IPS DF 19.7 (cell line): ENCODE measurements around the gene ZFHX3.

Experiments used
- DNase-seq: peaks from one replicate; pipeline ENCODE4 v3.0.0-alpha.2; 2013; ENCODE audit warnings: low read depth, low spot score

The ZFHX3 gene

DNA sequence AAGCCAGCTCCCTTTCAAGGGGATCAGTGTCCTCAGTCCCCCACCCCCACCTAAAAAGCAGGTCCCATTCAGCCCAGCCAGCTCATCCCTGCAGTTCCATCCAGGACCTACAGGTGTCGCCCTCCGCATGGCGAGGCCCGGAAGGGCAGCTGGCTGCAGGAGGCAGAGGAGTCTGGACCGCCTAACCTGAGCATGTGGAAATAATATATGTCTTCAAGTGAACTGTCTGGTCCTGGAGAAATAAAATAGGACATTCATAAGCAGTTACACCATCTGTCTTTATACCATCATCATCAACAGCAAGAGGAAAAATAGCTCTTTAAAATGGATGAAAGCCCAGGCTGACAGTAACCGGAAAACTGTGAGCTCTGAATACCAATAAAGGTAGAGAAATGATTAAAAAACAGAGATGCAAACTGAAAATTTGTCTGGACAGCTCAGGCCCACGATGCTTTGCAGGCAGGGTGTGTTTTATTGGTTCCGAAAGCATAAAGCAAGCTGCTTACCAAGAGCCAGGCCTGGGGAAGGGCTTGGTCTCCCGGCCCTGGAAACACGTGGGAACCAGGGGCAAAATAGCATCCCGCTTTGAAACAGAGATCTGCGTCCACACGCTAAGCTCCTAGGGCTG lies 215.2 kb downstream of the ZFHX3 start:
- no peak for DNase-seq

DNA sequence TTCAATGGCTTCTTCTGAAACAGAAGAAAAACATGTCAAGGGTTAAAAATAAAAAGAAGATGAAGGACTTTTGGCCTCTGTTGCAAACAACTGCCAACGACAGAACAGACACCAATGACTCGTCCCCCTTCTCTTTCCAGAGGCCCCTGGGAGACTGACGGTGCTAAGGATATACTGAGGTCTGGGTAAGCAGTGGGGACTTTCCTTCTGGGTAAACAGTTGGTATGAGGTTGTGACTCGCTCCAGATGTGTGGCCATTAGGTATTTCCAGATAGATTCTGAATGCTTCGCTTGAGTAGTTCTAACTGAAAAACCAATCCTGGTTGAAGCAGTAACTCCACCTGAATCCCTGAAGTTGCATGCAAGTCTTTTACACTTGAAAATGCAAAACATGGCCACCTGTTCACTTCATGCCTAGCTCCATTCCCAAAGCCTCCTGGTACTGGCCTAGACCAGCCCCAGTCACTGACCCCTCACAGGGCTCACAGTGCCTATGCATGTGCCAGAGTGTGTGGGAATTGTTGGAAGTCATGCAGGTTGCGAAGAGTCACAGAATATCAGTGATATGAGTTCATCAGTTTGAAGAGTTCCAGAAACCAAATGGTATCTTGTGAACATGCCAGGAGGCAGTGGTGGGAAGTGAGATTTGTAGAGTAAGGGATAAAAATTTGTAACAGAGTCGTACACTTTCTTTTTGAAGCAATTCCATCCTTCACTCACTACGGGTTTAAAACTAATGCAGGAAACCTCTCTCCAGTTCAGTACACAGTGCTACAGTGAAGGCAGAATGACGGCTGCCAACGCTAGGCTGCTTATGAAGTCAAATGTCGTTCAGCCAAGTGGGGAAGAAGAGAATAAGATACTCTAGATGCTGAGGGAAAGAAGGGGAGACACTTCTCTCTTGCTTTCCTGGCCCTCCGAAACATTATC lies 217.8 kb downstream of the ZFHX3 start:
- no peak for DNase-seq

DNA sequence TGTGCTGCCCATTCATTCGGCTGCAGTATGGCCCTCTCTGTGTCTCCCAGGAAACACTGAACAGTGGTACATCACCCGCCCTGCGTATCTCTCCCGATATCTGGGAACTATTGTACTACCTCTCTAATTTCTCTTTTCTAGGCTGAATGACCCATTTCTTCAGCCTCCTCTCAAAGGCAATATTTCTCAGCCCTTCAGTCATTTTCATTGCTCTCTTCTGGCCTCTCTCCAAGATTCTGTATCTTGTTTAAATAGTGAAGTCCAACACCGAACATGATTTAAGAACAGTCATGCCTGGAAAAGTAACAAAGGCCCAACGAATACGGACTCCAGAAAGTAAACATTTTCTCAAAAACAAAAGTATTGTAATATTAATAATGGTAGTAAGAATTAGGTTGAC lies 220.1 kb downstream of the ZFHX3 start:
- DNase-seq, result no peak

DNA sequence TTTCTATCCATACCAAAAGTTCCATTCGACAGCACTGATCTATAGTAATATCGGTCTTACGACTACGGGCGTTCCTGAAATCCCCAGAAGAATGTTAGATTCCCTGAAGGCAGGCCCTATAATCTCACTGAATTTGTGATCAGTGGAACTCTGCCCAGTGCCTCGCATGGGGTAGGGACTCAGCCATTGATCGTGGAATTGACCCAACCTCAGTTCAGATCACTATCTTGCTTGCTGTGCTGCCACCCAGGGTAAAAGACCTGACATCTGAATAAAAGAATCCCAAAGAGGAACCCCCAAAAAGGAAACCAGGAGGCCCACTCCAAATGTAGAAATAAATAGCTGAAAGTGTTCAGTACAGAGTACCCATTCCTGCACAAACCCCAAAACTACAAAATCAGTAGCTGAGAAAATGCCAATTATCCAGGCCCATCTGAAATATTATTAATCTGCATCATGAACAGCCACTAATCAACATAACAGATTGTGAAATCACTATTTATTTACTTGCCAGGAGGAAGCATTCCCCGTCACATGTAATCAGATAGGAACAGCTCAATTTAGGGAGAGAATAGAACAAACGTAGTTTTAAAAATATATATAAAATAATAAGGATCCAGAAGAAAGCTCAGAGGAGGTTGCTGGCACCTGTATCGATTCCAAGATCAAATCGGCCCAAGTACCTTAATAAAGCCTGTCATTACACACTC lies 221.9 kb downstream of the ZFHX3 start:
- no peak for DNase-seq

DNA sequence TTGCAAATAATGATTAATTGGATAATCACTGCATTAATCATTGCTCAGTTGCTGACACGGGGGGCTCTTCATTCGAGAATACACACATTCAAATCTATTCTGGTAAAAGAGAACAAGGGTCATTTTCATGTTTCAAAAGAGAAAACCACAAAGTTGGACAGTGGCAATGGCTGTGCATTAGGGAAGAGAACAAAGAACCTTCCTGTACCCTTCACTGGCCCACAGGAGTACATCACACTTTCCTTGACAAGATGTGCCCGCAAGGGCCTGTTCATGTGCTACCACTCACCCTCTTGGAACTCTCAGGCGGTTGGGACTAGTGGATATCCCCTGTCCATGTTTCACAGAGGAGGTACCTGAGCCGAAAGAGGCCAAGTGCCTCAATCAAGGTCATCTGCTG lies 223.2 kb downstream of the ZFHX3 start:
- no peak for DNase-seq

DNA sequence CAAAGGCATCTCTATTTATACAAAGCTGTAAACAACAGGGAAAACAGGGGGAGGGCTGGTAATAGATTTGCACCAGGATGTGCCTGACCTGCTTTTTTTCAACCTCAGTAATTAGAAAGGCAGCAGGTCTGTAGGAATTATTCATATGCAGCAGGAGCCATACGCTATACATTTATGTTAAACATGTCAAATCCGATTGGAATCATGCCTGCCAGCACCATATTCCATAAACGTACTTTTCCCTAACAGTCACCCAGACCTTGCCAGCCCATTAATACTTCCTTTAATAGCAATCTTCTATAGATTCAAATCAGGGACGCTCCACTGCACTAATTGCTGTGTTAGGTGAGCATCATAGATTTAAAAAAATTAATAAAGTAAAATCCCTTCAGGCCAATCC lies 223.9 kb downstream of the ZFHX3 start:
- DNase-seq, result no peak

DNA sequence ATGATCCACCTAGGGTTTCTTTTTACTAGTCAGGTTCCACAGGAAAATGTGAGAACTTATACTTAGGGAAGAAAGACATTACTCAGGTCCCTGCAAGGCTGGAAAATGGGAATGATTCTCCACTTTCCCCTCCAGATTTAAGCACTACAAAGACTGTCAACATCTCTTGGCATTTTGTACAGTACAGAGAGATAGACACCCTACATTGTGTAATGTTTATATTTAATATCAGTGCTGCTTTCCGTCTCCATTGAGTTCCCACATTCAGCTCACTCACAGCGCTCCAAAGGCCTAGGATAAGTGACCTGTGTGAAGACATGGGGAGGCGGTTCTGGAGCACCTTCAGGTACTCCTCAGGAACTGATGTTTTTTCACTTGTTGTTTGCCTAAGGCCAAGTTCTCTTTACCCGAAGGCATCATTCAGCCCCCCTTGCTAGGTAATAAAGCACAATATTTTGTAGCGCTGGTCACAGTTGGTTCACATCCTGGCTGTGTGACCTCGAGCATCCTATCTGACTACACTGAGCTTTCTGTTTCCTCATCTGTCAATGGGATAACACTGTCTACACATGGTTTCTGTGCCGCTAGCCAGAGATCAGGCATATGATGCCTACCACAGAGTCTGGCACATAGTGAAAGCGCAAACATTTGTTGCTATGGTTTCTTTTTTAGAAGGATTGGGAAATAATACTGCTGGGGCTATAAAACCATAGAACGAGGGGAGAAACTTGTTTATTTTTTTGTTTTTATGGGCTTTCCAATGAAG lies 226.6 kb downstream of the ZFHX3 start:
- DNase-seq, result no peak

DNA sequence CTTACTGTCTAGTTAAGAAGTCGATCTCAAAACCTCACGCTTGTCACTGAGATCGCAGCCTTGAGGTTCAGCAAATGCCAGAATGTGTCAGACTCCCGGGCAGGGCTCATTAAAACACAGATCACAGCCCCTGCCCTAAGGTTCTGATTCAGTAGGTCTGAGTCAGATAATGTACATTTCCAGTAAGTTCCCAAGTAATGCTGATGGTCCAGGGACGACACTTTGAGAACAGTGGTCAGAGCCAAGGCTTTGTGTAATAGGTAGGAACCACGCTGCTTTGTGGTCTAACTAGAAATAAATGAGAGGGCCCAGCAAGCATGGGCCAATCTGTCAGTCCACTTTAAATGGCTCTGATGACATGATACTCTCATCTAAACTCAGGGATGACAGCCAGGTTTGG lies 228.6 kb downstream of the ZFHX3 start:
- no peak for DNase-seq

DNA sequence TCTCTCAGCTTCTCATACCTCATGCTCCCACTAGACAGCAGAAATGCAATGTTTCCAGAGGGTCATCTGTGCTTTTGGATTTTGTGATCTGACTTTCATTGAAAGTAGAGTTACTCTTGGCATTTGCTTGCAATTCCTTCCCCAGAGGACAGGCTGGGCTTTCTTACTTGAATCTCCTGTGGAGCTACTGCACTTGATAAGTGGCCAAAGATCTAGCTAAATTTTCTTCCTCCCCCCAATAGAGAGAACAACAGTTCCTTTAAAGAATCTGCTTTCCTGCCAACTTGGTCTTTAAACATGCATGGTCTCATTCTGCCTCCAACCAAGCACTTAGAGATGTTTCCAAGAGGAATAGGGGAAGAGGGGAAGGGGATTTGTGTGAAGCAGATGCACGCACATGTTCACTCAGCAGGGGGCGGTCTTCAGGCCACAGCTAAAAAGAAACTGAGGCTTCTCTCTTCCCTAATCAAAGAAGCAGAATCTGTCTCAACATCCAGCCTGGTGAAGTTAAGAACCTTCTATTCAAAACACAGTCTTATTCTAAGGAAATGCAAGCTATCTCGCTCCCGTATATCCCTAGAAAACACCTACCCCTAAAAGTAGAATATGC lies 229.6 kb downstream of the ZFHX3 start:
- DNase-seq, result no peak

DNA sequence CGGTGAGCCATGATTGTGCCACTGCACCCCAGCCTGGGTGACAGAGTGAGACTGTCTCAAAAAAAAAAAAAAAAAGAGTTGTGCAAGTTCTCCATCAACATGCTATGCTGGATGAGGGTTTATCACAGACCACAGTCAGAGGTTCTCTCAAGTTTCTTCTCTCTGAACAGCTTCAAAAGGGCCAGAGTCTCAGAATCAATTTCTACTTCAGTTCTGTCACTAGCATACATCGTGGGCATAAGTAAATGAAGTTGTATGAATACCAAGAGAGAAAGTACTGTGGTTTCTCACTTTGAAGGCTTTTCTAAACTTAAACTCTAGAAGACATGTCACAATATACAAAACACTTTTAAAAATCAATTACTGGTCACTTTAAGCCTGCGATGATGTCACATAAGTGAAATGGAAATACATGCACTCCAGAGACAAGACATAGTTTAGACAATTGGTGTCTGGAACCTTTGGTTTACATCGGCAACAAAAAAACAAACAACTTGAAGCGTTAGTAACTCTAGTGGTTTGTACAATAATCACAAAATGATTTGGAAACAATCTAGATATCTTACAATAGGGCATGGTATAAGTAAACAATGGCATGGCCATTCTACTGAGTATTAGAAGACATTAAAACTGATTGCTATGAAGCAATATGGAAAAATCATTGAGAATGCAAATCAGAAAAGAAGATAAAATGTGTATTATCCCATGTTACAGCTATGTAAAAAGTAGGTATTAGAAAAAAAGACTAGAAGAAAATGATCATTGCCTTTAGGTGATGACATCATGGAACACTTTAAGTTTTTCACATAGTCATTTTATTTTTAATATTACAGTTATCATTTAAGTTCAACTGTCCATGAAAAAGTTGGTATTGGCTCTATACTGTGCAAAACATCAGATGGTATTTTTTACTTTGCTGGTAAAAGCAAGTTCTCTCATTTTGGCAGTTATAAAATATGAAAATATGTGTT lies 232.3 kb downstream of the ZFHX3 start:
- DNase-seq, result no peak

DNA sequence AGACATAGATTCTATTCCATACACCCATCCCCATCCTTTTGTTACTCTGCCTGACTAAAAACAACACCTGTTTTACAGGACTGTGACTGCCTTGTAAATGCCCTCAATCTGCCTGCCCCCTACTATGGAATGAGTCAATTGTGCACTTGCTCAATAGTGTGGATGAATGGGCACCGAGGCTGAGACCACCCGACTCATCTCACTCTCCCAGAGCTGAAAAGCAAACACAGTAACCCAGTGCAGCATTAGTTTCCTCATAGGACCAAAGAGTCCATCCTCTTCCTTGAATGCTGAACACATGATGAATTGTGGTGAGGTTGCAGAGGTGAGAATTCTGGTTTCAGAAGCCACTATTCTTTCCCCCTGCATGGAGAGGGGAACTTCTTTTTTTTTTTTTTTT lies 233.7 kb downstream of the ZFHX3 start:
- no peak for DNase-seq

DNA sequence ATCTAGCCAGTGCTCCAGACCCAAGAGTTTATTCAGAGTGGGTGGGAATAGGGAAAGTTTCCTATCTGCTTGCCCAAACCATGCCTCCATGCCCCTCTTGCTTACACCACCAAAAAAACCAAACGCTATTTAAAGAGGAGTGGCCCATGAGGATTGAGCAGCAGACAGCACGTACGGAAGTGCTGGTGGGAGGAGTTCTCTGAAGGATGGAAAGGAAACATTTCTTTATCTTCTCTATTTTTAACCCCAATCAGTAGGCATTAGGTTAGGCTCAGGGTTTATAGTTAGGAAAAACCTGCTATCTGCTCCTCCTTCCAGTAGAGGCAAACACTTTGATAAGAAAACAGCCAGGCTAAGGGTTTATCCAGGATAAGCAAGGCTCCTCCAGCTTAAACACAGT lies 235.3 kb downstream of the ZFHX3 start:
- no peak for DNase-seq

DNA sequence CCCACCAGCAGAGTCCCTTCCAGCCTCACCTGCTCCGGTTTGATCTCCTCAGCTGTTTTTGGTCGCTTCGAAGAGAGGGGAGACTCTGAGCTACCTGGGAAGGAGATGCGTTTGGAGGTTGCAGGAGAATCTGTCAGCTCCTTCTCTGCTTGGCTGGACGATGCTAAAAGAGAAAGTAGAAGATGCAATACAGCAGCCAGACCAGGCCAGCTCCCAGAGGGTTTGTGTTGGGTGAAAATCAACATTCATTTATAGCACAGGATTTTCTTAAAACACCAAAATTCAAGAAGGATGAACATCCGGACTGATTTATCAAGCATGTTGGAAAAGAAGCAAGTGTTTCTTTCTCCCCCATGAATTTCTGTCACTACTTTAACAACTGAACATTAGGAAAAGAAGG lies 236.1 kb downstream of the ZFHX3 start:
- DNase-seq, result no peak

DNA sequence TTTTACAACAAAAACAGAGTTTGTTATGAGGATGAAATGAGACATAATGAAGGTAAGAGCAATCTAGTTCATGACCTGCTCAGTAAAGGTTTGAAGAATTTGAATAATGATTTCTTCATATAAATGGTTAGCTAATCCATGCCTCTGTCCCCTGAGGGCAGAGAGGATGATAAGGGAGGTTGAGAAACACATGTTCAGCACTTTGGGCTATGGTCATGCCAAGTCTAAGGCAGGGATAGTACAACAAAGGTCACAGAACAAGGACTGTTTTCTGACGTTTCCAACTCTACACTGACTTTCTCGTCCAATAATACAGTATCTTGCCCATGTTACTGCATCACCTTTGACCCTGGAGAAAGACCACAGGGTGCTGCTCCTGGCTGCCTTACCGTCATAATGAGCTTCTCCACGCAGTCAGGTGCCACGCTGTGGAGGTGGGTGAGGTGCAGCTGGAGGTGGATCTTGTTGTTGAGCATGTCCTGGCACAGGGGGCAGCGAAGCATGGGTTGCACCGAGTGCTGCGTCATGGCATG lies 236.7 kb downstream of the ZFHX3 start:
- no peak for DNase-seq

DNA sequence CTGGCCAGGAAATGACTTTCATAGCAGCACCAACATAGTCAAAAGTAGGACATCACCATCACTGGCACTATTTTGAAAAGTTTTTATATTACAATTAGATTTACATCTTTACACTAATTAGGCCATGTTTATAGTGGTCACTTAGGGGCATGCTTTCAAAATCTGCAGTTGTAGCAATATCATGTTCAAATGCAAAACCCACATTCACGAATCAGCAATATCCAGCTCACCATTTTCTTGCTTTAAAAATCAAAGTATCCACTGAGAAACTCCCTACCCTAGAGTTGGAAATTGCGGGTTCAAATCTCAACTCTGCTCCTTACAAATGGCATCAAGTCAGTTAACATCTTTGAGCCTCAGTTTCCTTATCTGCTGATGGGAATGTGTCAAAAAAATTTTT lies 237.4 kb downstream of the ZFHX3 start:
- no peak for DNase-seq

DNA sequence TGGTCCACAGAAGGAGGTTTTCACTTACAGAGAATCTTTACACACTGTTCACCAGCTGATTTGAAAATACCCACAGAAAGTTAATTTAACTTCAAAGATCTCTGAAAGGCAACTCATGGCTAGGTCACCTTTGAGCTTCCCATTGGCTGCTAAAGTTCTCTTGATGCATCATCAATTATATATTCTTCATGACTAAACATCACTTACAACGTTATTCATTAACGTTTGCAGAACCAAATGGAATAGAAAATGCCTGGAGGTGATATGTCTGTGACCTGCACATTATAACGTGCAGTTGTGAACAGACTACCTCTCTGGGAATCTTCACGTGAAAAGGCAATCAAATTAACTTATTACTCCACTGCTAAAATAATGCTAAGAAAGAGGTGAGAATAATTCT lies 238.5 kb downstream of the ZFHX3 start:
- no peak for DNase-seq

DNA sequence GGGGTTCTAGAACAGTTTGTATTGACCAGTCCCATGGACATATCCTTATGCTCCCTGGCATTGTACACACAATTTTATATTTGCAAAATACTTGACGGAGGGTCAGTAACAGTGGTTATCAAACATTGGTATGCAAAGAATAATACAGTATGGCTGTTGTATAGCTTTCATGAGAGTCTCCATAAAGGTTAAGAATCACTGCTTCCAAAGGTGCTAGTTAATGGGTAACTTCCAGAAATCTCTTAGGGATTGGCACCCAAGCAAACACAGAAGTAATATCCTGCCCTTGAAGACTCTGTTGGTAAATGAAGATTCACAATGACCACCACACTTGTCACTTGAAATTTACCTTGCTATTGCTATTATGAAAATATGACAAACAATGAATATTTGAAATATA lies 239.2 kb downstream of the ZFHX3 start:
- DNase-seq, result no peak

DNA sequence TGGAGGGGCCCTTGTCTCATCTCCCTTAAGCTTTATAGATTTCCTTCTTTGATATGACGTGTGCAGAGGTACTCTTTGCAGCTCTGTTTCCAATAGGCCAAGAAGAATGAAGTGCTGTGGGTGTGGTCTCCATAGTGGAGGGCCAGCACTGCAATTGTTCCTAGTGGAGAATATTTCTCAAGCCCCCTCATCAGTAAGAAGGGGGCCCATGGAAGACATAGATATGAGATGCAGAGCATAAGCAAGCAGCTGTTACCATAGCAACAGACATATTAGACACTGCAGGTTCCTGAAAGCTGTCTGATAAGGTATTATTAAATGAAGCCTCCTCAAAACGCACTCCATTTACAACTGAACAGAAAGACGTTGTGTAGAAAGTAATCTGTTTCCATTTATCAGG lies 240.7 kb downstream of the ZFHX3 start:
- DNase-seq, result no peak

DNA sequence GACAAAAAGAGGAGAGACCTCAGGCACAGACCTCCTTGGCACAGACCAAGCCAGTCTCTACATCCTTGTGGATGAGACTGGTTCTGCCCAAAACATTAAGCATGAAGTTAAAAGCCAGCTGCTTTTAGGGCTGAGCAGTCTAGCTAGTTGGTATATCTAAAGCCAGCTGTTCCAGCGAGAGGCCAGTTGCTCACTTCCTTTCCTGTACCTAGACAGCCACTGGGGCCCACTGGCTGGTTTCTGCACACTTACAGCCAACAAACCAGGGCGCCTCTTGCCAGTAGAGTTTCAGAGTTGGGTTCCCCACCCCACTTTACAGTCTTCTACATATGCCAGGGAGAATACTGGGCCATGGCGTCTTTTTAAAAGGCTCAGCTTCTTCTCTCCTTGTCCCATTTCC lies 242.4 kb downstream of the ZFHX3 start:
- no peak for DNase-seq

DNA sequence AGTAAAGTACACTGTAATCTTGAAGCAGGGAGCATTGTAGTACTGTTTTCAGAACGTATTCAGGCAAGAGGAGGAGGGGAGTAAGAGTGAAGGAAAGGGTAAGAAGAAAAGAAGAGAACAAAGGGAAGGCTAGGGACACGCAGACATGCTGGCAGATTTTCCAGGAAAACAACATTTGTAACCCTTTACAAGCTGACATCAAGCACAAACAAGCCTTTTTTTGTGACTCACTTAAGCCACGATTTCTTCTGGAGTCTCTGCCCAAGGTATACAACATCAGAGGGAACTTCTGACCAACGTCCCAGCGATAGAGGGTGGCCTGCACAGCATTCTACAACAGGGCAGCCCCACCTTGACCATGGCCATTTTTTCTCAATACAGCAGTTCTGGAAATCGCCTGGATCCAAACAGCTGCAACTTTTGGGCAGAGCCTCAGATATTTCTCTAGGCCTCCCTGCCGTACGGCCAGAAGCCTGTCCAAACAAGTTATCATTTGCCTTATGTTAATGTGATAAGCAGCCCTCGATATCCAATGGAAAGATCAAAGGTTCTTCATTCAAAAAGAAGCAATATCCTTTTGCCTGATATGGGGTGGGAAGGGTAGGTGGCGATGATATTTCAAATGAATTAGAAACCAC lies 247.3 kb downstream of the ZFHX3 start:
- DNase-seq, result no peak
